Measurements from ENCODE around the gene TEX22. TPM values are rescaled to one million over a fixed set of nuclear protein-coding genes. Genes with fewer than 3 reads are reported as not detected.

Gene TEX22
- total and polyA plus RNA-seq, 11 donors = 0.06 to 1.8 (median 0.60) TPM; not detected in 3

GRCh38 chr14:105439710-105440553 lies 41.6 kb downstream of the TEX22 start:
- Histone ChIP-seq H3K4me3 (no peak overlapping the region), H3K27ac (no peak overlapping the region), H3K27me3 (no peaks in the 10 kb centered on the region), H3K36me3 (peaks cover 0 to 30% (median 16%) of the 10 kb centered on the region in 9 donors), H3K9me3 (peaks cover 0 to 8% (median 0%) of the 10 kb centered on the region in 12 donors), H3K4me1 (peaks cover 0 to 17% (median 0%) of the 10 kb centered on the region in 12 donors)
- TF ChIP-seq CTCF (IDR thresholded peaks at IDR 0.05) (no peak), POLR2A (IDR thresholded peaks at IDR 0.05) (no peak)
- ATAC-seq (peak in 1 of 4 donors; percentile 10), DNase-seq (peak in 1 of 5 donors; percentile 58)
- intact Hi-C loops (cut with DNase I) = loop anchor here in 4 of 10 donors (10.0 kb wide), 2 partner anchors 65 to 85 kb away; partner anchors contain the start of gene TMEM121 (in 1 of the 4)
- 73 to 96% (median 89%) methylated on average over 11 to 33 of the region's 33 CpGs for WGBS, 4 donors

- Histone ChIP-seq H3K27ac (no peak overlapping the region), H3K27me3 (no peaks in the 10 kb centered on the region), H3K4me3 (no peak overlapping the region), H3K36me3 (peaks cover 0 to 30% (median 16%) of the 10 kb centered on the region in 9 donors), H3K9me3 (peaks cover 0 to 5% (median 0%) of the 10 kb centered on the region in 12 donors), H3K4me1 (peaks cover 0 to 17% (median 0%) of the 10 kb centered on the region in 12 donors)
- peak in 1 of 4 donors; percentile 4 for ATAC-seq
- intact Hi-C loops (cut with DNase I) = loop anchor here in 4 of 10 donors (10.0 kb wide), 2 partner anchors 66 to 84 kb away; partner anchors contain the start of gene TMEM121 (in 1 of the 4)
- TF ChIP-seq CTCF (IDR thresholded peaks at IDR 0.05) (no peak), POLR2A (IDR thresholded peaks at IDR 0.05) (no peak)
- DNase-seq = peak in 1 of 5 donors; percentile 47
- WGBS, 4 donors = 96 to 100% (median 97%) methylated on average over 8 to 15 of the region's 15 CpGs
Observed at GRCh38 chr14:105440554-105440900, 42.2 kb downstream of the TEX22 start.

- TF ChIP-seq CTCF (IDR thresholded peaks at IDR 0.05) (no peak), POLR2A (IDR thresholded peaks at IDR 0.05) (no peak)
Observed at GRCh38 chr14:105440992-105441391, 42.7 kb downstream of the TEX22 start.

GRCh38 chr14:105442125-105442524 lies 43.8 kb downstream of the TEX22 start:
- Histone ChIP-seq H3K36me3 (peaks cover 0 to 37% (median 16%) of the 10 kb centered on the region in 9 donors), H3K27me3 (no peaks in the 10 kb centered on the region), H3K9me3 (no peaks in the 10 kb centered on the region), H3K4me1 (peaks cover 0 to 17% (median 0%) of the 10 kb centered on the region in 12 donors), H3K4me3 (no peak overlapping the region), H3K27ac (no peak overlapping the region)
- intact Hi-C loops (cut with DNase I) = loop anchor here in 4 of 10 donors (10.0 kb wide), 2 partner anchors 67 to 83 kb away; partner anchors contain the start of gene TMEM121 (in 1 of the 4)
- DNase-seq (peak in 1 of 5 donors; percentile 24), ATAC-seq (no peak)
- 75 to 80% (median 76%) methylated on average over 17 of the region's 17 CpGs for WGBS, 4 donors
- TF ChIP-seq POLR2A (IDR thresholded peaks at IDR 0.05) (no peak), CTCF (IDR thresholded peaks at IDR 0.05) (no peak)

More at GRCh38 chr14:105440992-105441391, 42.7 kb downstream of the TEX22 start:
- no peak overlapping the region for H3K4me3 ChIP-seq
- peaks cover 0 to 17% (median 0%) of the 10 kb centered on the region in 12 donors for H3K4me1 ChIP-seq
- ATAC-seq = no peak
- DNase-seq = no peak
- 90 to 98% (median 94%) methylated on average over 3 to 9 of the region's 9 CpGs; no CpG with 5 or more reads in 1 of the 4 donors for WGBS, 4 donors
- no peaks in the 10 kb centered on the region for H3K27me3 ChIP-seq
- H3K27ac ChIP-seq = no peak overlapping the region
- peaks cover 0 to 30% (median 16%) of the 10 kb centered on the region in 9 donors for H3K36me3 ChIP-seq
- intact Hi-C loops (cut with DNase I) = loop anchor here in 4 of 10 donors (10.0 kb wide), 2 partner anchors 66 to 84 kb away; partner anchors contain the start of gene TMEM121 (in 1 of the 4)
- peaks cover 0 to under 1% (median 0%) of the 10 kb centered on the region in 12 donors for H3K9me3 ChIP-seq
